Inflammatory macrophage treated with lipopolysaccharide for 4 hours (primary cell): ENCODE results near the gene ST14.

Experiments used
- DNase-seq: peaks from one replicate; pipeline ENCODE4 v3.0.0-alpha.2; 2020

The ST14 gene

DNA sequence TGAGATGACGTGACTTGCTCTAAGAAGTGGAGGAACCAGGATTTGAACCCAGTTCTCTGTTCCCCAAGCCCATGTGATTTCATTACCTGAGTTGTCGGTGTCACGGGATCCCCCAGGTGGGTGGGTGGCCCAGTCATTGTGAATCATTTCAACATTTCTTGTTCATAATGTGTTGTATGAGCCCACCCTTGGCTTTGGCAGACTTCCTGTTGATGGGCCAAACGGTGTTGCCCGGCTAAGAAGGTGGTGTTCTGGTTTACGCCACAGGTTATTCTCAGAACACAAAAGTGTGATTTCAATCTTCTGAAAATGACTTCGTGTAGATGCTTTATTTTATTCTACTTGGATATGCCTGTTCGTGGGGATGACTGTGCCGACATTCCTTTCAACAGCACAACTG, 21.6 kb upstream of the ST14 start:
- no peak for DNase-seq

DNA sequence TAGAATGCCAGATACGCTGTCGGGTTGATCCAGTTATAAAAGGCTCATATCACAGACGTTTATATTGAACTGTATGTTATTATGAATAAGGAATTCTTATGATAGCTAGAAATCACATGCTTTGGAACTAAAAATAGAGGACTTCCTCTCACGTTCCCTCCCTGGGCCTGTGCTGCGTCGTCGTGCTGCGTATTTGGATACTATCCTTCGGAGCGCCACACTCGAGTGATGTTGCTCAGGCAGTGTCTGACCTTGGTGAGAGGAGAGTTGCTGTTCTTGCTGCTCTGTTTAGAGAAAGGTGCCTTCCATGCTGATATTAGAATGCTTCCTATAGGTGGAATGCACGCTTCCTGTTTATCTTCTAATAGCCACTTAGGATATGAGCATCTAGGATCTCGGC, 20.2 kb upstream of the ST14 start:
- DNase-seq: no peak

DNA sequence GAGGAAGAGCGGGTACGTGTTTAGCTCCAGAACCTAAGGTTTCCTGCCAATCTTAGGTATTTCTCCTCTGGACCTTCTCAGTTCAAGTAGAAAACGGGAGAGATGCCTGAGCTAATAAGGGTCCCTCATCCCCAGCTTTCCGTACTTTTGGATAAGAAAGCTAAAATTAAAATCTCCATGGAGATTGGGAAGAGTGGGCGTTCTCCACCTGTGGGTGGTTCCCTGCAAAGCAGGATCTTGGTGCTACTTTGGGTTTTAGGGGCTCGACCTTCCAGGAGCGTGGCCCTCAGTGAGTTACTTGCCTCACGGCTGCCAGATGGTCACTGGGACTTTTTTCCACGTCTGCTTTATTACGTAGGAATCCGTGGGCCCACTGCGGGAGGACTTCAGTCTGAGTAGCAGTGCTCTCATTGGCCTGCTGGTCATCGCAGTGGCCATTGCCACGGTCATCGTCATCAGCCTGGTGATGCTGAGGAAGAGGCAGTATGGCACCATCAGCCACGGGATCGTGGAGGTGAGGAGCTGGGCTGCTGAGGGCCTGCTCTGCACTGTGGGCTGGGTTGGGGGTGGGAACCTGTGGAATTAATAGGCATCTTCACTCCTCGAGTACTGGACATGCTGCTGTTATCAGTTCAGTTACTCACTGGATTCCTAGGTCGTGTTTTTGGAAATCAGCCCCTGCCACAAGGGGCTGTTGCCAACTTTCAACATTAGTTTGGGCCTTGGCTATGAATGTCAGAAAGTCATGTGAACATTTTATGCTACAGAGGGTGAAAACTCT, 17.8 kb upstream of the ST14 start:
- DNase-seq: no peak

DNA sequence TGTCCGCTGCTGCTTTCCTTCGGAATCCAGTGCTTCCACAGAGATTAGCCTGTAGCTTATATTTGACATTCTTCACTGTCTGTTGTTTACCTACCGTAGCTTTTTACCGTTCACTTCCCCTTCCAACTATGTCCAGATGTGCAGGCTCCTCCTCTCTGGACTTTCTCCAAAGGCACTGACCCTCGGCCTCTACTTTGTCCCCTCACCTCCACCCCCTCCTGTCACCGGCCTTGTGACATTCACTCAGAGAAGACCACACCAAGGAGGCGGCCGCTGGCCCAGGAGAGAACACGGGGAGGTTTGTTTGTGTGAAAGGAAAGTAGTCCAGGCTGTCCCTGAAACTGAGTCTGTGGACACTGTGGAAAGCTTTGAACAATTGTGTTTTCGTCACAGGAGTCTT, 15.4 kb upstream of the ST14 start:
- DNase-seq: no peak

DNA sequence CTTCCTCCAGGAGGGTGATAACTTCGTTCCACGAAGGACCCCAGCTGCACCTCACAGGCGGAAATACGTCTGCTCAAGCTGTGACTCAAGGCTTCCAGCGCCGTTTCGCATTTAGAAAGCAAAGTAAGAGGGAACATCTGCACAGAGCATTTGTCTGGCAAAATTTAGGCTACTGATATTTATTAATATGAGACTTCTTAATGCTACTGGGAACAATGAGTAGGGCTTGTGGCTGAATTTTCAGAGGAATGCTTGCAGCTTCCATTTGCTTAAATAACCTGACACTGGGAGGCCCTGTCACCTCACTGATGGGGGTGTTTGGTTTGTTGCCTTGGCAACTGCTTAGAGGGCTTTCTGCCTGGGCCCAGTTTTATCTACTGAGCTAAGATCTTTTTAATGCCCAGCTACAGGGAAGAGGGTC, 14.7 kb upstream of the ST14 start:
- DNase-seq: no peak

DNA sequence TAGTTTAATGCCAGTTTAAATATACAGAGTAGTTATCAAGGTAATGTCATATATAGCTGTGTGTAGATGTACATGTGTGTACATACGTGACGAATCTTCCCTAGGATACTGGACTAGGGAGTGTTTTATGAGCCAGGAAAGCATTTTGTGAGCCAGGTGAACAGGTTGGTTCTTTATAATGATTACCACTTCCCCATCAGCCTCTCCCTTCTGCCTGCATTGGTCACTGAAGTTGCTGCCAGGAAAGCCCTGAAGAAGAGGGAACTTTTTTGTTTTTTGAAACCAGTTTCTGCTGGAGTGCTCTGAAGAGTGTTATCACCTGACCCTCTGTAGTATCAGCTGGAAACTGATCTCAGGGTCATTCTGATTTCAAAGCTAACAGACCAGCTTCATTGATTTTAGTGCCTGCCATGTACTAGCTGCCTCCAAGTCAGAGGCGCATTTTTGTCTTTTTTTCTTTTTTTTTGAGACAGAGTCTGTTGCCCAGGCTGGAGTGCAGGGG, 14.2 kb upstream of the ST14 start:
- DNase-seq: no peak

DNA sequence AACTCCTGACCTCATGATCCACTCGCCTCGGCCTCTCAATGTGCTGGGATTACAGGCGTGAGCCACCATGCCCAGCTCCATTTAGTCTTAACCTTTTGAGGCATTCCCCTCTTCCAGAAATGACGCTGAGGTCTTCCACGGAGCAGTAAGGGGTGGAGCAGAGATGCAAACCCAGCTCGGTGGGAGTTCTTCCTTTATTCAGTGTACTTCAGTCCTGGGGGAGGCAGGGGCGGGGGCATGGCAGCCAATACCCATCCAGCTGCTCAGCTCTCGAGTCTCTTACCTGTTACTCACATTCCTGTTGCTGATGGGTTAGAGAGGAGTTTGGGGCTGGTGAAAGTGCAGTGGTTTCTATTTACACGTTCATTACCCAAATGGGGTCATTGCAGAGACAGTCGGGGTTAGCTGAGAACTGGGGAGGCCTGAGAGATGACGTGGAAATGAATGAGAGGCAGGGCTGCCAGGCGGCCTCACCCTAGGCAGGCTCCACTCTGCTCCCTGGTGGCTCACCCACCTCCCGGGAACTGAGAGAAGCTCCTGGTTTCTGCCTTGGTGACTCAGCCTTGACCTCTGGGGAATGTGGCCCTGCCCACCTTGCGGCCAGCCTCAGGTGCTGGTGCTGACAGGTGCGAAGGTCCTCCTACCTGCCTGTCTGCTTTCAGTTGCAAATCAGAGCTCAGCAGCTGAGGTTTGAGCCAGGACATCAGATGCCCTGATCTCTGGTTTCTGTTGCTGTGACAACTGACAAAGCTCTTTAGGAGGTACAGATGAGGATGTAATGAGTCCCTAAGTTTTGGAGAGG, 13.4 kb upstream of the ST14 start:
- DNase-seq: no peak

DNA sequence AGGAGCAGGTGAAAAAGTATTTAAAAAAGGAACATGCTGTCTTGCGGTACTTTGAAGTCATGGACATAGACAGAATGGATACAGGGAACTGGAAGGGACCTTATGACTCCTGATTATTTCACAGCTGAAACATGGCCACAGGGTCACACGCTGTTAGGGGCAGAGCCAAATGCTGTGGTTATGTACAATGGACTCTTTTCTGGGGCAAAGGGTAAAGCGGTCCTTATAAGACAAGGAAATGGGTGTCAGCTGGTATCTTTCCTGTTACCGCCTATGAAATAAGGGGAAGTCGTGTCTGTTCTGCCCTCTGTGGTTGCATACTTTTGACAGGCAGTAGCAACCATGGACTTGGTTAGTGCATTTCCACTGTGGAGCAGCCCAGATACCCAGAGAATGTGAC, 12.8 kb upstream of the ST14 start:
- DNase-seq: peak; percentile 97

DNA sequence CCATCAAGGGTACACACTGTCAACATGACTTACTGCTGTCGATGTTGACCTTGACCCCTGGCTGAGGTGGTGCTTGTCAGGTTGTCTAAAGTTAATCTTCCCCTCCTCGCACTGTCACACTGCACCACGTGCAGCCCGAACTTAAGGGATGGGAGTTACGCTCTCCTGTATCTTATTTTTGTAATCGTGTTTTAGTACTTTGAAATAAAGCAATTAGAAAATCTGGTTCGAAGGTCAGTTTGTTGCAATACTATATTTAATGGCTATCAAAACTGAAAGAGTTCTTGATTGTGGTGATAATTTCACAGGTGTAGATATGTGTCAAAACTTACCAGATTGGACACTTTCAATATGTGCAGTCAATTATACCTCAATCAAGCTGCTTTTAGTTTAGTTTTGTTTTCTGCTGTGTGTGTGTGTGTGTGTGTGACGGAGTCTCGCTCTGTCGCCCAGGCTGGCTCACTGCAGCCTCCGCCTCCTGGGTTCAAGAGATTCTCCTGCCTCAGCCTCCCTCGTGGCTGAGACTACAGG, 10.7 kb upstream of the ST14 start:
- no peak for DNase-seq

DNA sequence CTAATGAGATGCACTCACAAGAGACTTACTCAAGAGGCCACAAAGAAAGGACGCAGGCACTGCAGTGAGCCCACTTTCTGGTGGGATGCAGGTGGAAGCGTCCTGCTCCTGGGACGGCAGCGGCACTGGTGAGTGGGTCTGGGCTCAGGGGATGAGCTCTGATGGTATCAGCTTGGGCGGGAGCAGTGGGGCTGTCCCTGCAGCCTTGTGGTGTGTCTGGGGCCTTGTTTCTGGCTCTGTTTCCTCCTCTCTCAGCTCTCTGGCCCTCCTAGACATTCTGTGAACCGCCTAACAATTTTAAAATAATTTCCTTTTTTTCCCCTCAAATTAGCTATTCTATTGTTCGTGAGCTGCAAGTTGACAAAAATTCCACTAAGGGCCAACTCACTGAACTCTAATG, 8.8 kb upstream of the ST14 start:
- no peak for DNase-seq

DNA sequence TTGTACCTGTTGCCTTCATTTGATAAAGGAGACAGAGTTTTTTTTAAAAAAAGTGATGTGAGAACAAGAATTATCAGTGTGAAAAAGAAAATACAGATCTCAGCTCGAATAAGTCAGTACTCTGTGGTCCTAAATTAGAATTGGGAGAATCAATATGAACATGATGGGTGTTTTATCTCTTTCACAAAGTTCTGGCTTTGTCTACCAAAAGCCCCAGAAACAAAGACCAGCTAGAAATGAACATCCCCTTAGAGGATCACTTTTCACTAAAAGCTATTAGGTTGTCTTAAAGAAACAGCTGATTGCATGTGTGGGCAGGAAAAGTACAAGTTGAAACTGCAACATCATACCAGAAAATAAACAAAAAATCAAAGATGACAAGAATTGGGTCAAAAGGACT, 8.4 kb upstream of the ST14 start:
- no peak for DNase-seq

DNA sequence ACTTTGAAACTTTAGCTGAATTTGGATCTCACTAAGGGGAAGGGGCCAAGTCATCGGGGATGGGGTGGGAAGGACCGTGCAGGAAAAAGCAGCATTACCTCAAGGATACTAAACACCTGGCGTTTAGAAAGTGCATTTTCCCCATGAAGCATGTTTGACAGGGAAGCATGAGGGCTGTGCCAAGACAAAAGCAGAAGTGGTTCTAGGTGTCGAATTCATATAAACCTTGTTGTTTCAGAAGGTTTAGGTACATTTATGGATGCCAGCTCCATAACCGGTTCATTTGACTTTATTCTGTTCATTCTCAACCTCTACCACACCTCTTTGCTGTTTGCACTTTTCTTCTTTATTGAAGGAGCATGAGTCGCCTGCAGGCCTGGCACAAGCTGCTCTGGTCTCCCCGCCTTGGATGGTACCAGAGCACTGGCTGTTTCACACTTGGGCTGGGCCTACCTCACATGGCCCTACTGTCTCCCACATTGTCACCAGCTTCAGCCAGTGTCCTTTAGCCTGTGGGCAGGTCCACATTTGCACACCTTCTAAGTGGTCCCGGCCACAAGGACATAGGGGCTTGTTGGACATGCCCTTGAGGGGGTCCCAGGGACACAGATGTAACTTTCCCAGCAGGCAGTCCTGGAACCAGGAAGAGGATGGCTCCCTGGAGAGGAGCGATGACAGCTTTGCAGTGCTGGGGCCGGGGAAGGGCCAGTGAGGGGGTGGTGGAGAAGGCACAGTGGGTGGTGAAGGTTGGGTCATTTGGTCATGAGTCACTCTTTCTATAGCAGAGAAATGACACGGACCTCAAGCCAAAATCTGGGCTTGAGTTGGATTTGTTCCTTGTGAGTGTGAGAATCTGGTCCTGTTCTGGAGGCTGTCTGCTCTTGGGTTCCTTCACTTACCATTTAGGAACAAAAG, 3.2 kb upstream of the ST14 start:
- peak; percentile 78 for DNase-seq

DNA sequence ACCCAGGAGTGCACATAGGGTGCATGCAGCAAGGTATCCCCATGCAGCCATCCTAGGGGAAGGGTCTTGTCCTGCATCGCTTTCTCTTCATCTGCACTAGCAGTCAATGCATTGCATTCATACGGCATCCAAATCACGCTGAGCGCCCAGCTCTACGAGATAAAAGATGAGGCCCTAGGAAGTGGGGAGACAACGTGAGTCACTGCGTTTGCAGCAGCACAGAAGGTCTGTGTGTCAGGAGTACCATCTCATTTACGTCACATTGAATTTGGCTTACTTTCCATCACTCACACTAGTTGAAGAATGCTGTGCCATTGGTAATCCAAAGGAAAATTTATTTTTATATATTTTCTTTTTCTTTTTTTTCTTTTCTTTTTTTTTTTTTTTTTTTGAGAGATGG, 2.5 kb upstream of the ST14 start:
- peak; percentile 45 for DNase-seq

DNA sequence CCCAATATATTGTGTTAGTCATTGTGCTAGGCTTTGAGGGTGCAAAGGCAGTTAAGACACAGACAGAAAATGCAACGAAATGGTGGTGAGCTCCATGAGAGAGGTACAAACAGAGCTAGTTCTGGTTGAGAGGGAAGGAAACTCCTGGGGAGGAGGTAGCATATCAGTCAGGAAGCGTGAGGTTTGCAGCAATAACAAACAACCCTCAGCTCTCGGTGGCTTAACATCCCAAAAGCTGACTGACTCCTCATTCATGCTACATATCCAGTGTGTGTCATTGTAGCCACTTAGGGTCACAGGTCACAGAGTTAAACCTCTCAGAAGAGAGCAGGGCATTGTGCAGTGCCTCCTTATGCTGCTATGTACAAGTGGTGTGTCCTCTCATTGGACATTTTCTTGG, 1.7 kb upstream of the ST14 start:
- DNase-seq: no peak

DNA sequence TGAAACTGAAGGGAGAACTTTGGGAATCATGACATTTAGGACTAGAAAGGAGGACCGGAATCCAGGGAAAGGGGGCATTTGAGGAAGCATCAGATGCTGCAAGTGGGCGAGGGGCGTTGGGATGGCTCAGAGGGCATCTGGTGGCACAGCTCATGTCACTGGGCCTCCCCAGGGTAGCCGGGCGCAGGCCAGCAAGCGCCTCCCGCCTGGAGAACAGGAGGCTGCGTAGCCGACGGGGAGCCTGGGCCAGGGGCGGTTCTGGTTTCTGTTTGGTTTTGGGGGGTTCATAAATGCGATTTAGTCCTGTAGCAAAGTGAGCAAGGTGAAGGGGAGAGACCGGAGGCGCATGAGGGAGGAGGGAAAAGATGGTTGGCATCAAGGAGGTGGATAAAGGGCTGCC, 443 bp upstream of the ST14 start:
- DNase-seq: no peak

DNA sequence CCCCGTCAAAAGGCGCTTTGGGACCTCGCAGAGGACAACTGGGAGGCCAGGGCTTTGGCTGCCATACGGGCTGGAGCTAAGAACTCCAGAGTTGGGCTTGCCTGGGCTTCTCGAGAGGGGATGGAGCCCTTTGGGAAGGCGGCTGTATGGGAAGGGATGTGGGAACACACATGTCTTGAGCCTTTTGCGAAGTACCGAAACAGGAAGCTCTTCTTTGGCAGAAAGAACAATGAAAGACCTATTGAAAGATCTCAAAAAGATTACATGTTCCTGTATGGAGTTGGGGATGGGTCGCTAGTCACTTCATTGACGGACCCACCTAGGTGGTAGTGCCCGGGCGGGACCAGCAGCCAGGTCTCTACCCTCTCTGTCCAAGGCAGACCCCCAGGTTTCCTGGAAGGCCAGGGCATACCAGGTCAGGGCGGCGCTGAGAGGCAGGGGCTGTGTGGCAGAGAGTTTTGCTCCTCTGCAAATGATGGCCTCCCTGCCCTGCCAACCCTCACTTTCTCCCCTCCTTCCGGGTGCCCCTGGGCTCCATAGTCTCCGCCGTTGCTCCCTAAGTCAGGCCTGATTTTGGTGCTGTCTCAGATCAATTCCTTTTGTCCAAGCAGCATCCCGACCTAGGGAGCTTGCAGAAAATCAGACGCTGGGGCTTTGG, 1.0 kb downstream of the ST14 start:
- DNase-seq: peak; percentile 39

DNA sequence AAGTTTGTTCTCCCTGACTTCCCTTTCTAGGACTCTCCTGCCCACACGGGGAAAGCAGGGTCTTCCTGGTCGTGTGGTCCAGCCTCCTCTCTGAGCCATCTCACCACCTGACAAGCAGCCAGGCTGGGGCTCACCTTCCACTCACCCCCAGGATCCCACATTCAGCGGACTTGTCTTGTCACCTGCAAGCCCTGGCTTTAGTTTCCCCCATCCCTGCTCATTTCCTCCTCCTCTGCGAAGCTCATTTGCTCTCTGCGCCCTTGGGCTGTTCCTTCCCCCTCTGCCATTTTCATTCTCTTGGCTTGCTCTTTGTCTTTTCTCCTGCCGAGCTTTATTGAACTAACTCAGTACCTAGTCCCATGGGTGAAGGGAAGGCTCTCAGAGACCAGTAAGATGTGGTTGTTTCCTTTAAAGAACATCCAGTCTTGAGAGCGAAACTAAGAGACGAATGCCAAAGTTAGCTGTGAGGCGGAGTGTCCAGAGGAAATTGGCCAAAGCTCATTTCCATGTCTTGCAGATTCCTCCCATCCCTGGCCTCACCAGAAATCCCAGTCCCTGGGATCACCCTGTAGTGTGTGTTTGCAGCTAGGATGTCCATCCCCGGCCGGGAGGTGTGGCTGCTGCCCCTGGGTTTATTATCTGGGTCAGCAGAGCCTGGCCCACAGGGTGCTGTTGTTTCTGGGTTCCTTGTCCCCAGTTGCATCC, 2.0 kb downstream of the ST14 start:
- DNase-seq: no peak

DNA sequence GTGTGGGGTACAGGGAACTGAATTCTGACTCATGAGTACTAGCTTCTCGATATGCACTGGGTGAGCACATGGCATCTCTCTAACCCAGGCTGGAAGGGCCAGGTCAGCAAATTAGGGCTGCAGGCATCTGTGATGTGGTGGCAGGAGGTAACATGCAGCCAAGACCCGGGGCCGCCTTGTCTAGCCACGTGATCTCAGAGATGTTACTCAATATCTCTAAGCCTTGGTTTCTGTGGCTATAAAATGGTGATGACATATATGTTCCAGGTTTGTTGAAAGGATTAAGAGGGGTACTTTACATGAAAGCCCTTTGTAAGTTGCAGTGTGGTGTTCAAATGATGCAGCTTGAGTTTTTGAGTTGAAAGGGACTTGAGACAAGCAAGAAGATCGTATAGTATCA, 3.2 kb downstream of the ST14 start:
- peak; percentile 44 for DNase-seq

DNA sequence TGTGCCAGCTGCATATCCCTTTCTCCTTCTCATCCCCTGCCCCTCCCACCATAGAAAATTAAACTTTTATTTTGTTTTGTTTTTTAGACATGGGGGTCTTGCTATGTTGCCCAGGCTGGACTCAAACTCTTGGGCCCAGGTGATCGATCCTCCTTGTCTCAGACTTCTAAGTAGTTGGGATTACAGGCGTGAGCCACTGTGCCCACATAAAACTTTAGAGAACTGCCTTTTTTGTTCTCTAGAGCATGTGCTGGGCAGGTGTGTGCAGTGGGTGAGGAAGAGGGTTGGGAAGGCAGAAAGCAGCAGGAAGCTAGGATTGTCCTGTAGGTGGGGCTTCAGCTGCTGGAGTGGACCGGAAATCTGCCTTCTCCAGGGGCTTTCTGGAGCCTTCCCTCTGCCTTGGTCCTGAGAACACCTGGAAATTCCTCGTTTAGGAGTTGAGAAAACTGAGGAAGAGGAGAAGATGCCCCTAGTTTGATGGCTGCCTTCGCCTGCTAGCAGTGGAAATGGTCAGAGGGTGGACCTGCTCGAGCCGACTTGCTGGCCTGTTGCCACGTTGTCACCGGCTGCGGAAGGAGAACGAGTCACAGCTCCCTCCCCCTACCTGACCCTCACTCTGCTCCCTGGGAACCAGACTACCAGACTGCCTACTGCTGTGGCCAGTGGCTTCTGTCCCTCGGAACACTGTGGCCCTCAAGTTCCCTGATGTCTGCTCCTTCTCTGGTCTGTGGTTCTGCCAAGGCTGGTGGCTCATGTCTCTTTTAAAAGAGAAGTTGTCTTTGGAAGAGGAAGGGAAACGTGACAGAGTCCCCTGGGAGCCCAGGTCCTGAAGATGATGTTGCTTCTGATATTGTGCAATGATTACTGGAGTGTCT, 4.0 kb downstream of the ST14 start:
- DNase-seq: peak; percentile 70

DNA sequence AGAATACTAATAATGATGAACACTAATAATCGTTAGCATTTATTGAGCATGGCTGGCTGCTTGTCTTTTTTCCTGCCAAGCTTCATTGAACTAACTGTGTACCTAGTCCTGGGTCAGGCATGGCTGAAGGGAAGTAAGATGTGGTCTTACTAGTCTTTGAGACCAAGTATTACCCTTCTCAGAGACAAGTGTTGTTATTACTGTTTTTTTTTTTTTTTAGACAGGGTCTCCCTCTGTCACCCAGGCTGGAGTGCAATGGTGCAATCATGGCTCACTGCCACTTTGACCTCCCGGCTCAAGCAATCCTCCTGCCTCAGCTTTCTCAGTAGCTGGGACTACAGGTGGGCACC, 4.6 kb downstream of the ST14 start:
- DNase-seq: no peak
